Upper lobe of right lung (tissue), 1 donor: ENCODE data around the gene DNAAF1. TPM values are rescaled to one million over a fixed set of nuclear protein-coding genes. Genes with fewer than 3 reads are reported as not detected.
A peak's percentile ranks its signal among the peaks of the same experiment; 100 is the strongest.

ENCODE experiments used
- ATAC-seq: fragments of 200-7000 bp; cut with Tn5 transposase; one replicate; pipeline ENCODE4 v1.9.1; 2020; ENCODE audit warnings: mild to moderate bottlenecking, moderate library complexity
- DNase-seq: peaks from one replicate; pipeline ENCODE4 v3.0.0-alpha.2; 2020
- H3K27ac ChIP-seq: fragments of 200-600 bp; one replicate; pipeline ENCODE4 v1.8.0; 2022
- H3K27me3 ChIP-seq: fragments of 200-600 bp; one replicate; pipeline ENCODE4 v1.8.0; 2022; ENCODE audit warnings: mild to moderate bottlenecking
- H3K36me3 ChIP-seq: fragments of 200-600 bp; one replicate; pipeline ENCODE4 v1.8.0; 2022
- H3K4me1 ChIP-seq: fragments of 200-600 bp; one replicate; pipeline ENCODE4 v1.8.0; 2022
- H3K4me3 ChIP-seq: fragments of 200-600 bp; one replicate; pipeline ENCODE4 v1.8.0; 2022; ENCODE audit warnings: mild to moderate bottlenecking
- H3K9me3 ChIP-seq: fragments of 200-600 bp; one replicate; pipeline ENCODE4 v1.8.0; 2022
- CTCF ChIP-seq: fragments of 200-600 bp; IDR thresholded peaks from one replicate; pipeline ENCODE4 v1.8.0; 2022; ENCODE audit warnings: antibody characterized with exemption
- intact Hi-C: fragments of 100-400 bp; cut with DNase I; formaldehyde crosslinking; loops from one replicate; pipeline ENCODE4 v1.11.0; 2022
- total RNA-seq: library from RNA; stranded (reverse); fragmentation: NEBNext Ultra II Directional; extraction: Animal tissue kit (Norgen Biotek cat#: 25700); gene quantifications from one replicate; pipeline ENCODE4 v1.2.1, GENCODE V29; 2021
- donor health status: DM: no; HTN: yes; CAD: no; lungs with severe emphysema.

DNAAF1 gene
- total RNA-seq, 1 donor from 2014 or later, result 0.49 TPM

DNA sequence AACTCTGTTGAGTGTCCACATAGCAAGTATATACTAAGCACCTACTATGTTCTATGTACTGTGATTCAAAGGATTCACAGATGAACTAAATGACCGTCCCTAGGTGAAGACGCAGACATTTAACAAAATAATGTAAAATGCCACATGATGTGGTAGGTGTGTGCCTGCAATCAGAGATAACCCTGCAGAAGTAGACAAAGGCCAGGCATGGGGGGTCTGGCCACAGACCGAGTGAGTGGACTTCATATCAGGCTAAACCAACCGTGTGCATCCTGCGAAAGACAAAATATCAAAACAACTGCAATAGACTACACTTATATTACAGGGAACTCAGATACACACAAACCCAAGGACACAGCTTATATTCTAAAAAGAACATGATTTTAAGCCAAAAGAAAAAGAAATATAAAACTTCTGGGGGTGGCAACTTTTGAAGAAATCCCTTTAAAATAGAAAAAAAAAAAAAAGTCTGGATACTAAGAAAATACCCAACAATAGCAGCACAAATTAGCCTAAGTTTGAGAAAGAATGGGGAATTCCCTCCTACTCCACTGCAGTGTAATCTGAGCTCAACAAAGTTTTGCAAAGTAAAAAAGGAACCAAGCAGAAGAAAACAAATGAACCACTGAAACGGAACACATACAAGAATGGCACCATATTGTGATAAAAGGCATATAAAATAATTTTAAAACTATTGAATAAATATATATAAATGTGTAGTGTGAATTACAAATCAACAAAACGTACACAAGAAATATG, 12.4 kb upstream of the DNAAF1 start:
- intact Hi-C loops, result no loop called here
- ATAC-seq (no peak), DNase-seq (no peak)
- Histone ChIP-seq H3K27me3 (no peaks in the 10 kb centered on the region), H3K27ac (no peak overlapping the region), H3K9me3 (no peaks in the 10 kb centered on the region), H3K36me3 (peaks cover 29% of the 10 kb centered on the region), H3K4me3 (no peak overlapping the region), H3K4me1 (no peaks in the 10 kb centered on the region)
- TF ChIP-seq CTCF, result no peak

DNA sequence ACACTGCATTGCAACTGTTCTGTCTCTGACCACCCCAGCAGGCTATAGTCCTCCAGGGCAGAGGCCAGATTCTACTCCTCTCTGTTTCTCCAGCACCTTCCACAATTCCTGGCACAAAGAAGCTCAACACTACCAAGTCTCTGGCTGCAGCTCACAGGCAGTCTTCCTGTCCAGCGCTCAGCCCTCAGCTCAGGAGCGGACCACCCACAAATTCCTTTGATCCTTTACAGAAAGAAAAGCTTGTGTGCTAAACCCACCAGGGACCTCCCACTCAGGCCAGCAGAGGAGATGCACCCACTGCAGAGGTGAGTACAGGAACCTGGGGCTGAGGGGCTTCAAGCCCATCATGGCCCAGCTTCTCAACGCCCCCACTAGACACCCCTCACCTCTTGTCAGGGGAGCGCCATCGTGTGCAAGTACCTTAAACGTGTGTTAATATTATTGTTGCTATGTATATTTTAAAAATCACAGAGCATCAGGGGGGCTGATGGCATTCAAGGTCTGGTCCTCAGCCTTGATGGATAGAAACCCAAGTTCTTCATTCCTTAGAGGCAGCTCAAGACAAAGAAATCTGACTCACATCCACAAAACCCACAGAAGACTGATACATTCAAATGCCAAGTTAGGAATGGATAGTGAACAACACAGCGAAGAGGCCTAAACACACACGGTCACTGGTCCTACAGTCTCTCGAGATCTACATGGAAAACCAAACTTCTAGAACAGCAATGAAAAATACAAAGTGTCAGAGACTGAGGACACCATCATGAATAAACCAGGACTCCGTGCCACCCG, 8.6 kb upstream of the DNAAF1 start:
- no peaks in the 10 kb centered on the region for H3K27me3 ChIP-seq
- DNase-seq, result no peak

GRCh38 chr16:84137287-84137686, 7.8 kb upstream of the DNAAF1 start:
- no peaks in the 10 kb centered on the region for H3K9me3 ChIP-seq
- DNase-seq, result no peak
- no peak overlapping the region for H3K27ac ChIP-seq
- H3K4me3 ChIP-seq, result no peak overlapping the region
- ATAC-seq, result no peak
- intact Hi-C loops, result no loop called here
- no peaks in the 10 kb centered on the region for H3K36me3 ChIP-seq
- no peak for TF ChIP-seq CTCF
- no peaks in the 10 kb centered on the region for H3K27me3 ChIP-seq
- no peaks in the 10 kb centered on the region for H3K4me1 ChIP-seq

More for the DNA sequence above, 8.6 kb upstream of the DNAAF1 start:
- H3K9me3 ChIP-seq, result no peaks in the 10 kb centered on the region
- no peak for ATAC-seq
- H3K36me3 ChIP-seq, result no peaks in the 10 kb centered on the region
- H3K4me3 ChIP-seq, result no peak overlapping the region
- no peak overlapping the region for H3K27ac ChIP-seq
- intact Hi-C loops, result no loop called here
- no peak for TF ChIP-seq CTCF
- H3K4me1 ChIP-seq, result no peaks in the 10 kb centered on the region

DNA sequence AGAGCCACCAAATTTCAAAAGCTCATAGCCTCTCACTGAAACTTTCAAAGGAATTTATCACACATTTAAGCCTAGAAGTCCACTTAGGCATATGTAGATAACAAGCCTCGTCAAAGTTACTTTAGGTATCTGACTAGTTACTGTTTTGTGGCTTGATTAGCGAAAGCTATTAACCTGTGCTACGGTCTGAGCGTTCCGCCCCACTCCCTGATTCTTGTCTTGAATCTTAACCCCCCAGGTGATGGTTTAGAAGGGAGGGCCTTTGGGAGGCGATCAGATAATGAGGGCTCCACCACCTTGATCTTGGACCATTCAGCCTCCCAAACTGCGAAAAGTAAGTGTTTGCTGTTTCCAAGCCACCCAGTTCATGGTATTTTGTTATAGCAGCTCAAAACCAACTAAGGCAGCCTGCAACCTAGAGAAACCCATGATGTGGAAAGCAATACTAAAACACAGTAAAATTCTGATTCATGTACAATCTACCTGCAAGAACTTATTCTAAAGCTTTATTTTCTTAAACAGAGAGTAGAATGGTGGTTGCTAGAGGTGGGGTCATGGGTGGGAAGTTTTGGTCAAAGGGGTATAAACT, 7.2 kb upstream of the DNAAF1 start:
- no peaks in the 10 kb centered on the region for H3K27me3 ChIP-seq
- H3K4me3 ChIP-seq, result no peak overlapping the region
- no peaks in the 10 kb centered on the region for H3K36me3 ChIP-seq
- no peaks in the 10 kb centered on the region for H3K4me1 ChIP-seq
- TF ChIP-seq CTCF, result no peak
- DNase-seq (no peak), ATAC-seq (no peak)
- intact Hi-C loops, result no loop called here
- H3K9me3 ChIP-seq, result no peaks in the 10 kb centered on the region
- H3K27ac ChIP-seq, result no peak overlapping the region

DNA sequence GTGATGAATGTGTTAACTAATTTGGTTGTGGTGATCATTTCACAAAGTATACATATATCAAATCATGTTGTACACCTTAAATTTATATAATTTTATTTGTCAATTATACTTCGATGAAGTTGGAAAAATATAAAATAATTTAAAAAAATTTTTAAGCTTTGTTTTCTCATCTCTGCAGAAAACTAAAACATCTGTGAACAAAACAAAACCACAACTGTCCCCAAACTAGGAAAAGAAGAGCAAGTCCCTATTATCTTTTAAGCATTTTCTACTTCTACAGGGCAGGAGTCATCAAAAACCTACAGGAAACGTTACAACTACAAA, 6.6 kb upstream of the DNAAF1 start:
- Histone ChIP-seq H3K27me3 (no peaks in the 10 kb centered on the region), H3K27ac (peak overlapping the region; percentile 61), H3K4me1 (no peaks in the 10 kb centered on the region), H3K36me3 (no peaks in the 10 kb centered on the region), H3K4me3 (no peak overlapping the region), H3K9me3 (no peaks in the 10 kb centered on the region)
- no peak for TF ChIP-seq CTCF
- ATAC-seq, result no peak
- DNase-seq, result no peak
- intact Hi-C loops, result no loop called here
